SKM-1 (cell line): Measurements from ENCODE around the gene ARSA.
"Not testable (repeated sequence)": the region's sequence is repeated elsewhere in the genome, so short reads cannot be mapped to it uniquely, and the experiment has no call there.

Experiments used
- DNase-seq: peaks from one replicate; lab custom pipeline; 2025; ENCODE audit not compliant: unreplicated experiment; lab: John Stamatoyannopoulos, UW

The ARSA gene

GRCh38 chr22:50627642-50628542, at the start of gene ARSA:
Gene ARSA (minus strand): TSS chr22:50628152. CDS start chr22:50627779, 373 bp downstream.
- peak; percentile 71 for DNase-seq

GRCh38 chr22:50676661-50677492, 48.9 kb upstream of the ARSA start:
- DNase-seq: no peak

GRCh38 chr22:50676180-50676636, 48.3 kb upstream of the ARSA start:
- DNase-seq: no peak

- DNase-seq: no peak
Measured at GRCh38 chr22:50675553-50676179, 47.7 kb upstream of the ARSA start.

GRCh38 chr22:50674606-50675552, 46.9 kb upstream of the ARSA start:
- no peak for DNase-seq

GRCh38 chr22:50674130-50674500, 46.2 kb upstream of the ARSA start:
- DNase-seq: no peak

- no peak for DNase-seq
Measured at GRCh38 chr22:50673231-50674129, 45.5 kb upstream of the ARSA start.

GRCh38 chr22:50672471-50673230, 44.7 kb upstream of the ARSA start, which contains the start of gene SHANK3:
Gene SHANK3 (plus strand): TSS chr22:50672823.
- no peak for DNase-seq

GRCh38 chr22:50672041-50672440, 44.1 kb upstream of the ARSA start:
- no peak for DNase-seq

GRCh38 chr22:50671641-50672040, 43.7 kb upstream of the ARSA start:
- no peak for DNase-seq

GRCh38 chr22:50670914-50671538, 43.1 kb upstream of the ARSA start:
- DNase-seq: no peak

- DNase-seq: no peak
Measured at GRCh38 chr22:50670513-50670912, 42.6 kb upstream of the ARSA start.

GRCh38 chr22:50665738-50666137, 37.8 kb upstream of the ARSA start:
- no peak for DNase-seq

GRCh38 chr22:50665212-50665611, 37.3 kb upstream of the ARSA start:
- DNase-seq: no peak

GRCh38 chr22:50660306-50660705, 32.4 kb upstream of the ARSA start:
- DNase-seq: no peak

GRCh38 chr22:50659711-50660110, 31.8 kb upstream of the ARSA start:
- DNase-seq: not testable (repeated sequence)

GRCh38 chr22:50657925-50658324, 30.0 kb upstream of the ARSA start:
- DNase-seq: no peak
